Islet precursor cell (in vitro differentiated cells): ENCODE measurements around the gene NDUFS6.

Experiments
- DNase-seq: peaks from one replicate; pipeline ENCODE4 v3.0.0-alpha.2; 2018

Gene NDUFS6

DNA sequence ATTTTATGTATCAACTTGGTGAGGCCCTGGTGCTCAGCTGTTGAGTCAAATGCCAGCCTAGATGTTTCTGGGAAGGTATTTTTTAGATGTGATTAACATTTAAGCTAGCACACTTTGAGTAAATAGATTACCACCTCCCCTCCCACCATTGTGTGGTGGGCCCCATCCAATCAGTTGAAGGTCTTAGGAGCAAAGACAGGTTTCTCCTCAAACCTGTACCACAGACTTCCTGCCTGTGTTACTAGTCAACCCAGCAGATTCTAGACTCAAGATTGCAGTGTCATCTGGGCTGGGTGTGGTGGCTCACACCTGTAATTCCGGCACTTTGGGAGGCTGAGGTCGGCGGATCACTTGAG, 35.3 kb upstream of the NDUFS6 start:
- DNase-seq, result peak; percentile 21

GRCh38 chr5:1767524-1768282, 33.5 kb upstream of the NDUFS6 start:
- no peak for DNase-seq

DNA sequence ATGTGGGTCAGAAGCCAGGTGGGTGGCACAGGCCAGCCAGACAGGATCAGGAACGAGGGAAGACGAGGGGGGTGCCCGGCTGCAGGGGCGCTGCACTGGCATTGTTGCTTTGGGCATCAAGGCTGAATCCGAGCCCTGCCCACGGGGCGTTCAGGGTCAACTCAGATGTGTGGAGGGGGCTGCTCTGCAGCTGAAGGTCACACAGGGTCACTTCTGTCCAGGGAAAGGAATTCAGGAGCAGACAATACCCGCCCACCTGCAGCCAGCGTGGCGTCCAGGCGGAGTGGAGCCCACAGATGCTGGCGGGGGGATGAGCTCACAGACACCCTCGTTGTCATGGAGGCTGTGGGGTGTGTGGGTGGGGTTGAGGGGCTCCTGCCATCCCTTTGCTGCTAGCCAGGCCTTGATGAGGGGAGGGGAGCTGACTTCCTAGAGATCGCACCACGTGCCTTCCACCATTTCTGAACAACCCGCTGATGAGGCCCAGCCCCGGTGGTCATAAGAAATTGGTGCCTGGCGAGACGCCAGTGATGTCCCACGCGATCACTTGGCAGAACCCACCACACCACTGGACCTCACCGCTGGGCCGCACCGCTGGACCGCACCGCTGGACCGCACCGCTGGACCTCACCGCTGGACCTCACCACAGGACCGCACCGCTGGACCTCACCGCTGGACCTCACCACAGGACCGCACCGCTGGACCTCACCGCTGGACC, 32.8 kb upstream of the NDUFS6 start:
- DNase-seq, result no peak

GRCh38 chr5:1769017-1769640, 32.1 kb upstream of the NDUFS6 start:
- no peak for DNase-seq

- no peak for DNase-seq
Observed at GRCh38 chr5:1769752-1770442, 31.3 kb upstream of the NDUFS6 start.

DNA sequence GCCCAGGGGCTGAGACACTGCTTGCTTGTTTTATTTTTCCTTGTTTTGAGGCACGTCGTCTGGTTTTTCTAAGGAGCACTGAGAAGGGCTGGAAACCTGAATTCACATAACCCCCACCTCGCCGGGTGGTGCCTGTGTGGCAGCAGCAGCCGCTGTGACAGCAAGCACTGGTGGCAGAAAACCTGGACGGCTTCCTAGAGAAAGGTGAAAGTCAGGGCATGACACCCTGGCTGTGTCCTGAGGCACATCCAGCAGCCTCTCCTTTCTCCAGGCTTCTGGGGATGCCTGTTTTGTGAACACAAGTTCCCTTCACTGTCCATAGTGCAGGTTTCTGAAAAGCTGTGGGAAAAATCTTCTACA, 30.8 kb upstream of the NDUFS6 start:
- DNase-seq, result no peak

DNA sequence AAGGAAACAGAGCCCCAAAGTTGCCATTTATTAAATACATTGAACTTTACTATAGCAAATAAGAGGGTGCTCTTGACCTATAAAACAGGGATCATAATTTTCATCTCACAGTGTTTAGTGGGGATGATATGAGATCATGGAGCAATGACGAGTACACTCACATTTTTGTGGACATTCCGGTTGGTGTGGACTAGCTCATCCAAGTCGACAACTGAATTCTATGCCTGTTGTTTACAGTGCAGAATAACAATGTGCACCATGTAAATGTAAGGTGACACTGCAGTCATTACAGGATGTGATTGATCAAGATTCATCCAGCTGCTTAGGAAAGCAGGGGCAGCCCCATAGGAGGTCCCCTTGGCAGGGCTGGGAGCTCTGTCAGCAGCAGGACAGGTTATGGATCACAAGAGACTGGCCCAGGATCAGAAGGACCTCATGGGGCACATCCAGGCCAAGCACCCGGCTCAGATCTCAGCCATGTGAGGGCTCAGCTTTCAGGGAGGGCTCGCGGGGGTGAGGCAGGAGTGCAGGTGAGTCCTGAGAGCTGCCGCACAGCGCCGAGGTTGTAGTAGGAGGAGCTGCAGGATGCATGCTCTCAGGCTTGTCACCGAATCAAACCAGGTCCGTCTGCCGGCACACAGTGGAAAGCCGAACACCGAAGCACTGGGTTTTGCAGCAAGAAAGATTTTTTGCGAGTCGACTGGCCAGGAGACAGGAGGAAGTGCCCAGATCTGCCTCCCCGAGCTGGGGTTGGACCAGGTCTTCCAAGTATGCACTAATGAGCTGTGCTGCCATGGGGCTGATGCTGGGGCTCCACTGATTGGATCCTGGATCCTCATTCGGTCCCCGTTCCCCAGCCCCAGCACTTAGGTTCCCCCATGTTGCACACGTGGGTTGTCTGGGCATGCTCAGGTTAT, 29.8 kb upstream of the NDUFS6 start:
- no peak for DNase-seq

DNA sequence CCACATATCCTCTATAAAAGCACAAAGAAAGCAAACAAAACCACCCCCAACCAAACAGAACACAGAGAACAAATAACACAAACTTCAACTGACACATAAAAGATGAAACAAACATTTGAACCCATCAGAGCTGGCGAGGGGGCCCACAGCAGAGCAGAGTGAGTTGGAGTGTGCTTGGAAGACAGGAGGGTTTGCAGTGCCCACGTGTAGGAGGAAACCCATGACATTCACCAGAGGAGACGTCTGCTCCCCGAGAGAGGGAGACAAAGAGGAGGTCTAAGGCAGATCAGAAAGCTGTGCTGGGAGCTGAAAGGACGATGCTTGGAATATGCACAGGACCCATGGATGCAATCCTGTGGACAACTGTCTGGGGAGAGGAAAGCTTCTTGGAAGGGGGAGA, 28.6 kb upstream of the NDUFS6 start:
- DNase-seq, result no peak

GRCh38 chr5:1776831-1777230, 24.4 kb upstream of the NDUFS6 start:
- DNase-seq, result no peak

DNA sequence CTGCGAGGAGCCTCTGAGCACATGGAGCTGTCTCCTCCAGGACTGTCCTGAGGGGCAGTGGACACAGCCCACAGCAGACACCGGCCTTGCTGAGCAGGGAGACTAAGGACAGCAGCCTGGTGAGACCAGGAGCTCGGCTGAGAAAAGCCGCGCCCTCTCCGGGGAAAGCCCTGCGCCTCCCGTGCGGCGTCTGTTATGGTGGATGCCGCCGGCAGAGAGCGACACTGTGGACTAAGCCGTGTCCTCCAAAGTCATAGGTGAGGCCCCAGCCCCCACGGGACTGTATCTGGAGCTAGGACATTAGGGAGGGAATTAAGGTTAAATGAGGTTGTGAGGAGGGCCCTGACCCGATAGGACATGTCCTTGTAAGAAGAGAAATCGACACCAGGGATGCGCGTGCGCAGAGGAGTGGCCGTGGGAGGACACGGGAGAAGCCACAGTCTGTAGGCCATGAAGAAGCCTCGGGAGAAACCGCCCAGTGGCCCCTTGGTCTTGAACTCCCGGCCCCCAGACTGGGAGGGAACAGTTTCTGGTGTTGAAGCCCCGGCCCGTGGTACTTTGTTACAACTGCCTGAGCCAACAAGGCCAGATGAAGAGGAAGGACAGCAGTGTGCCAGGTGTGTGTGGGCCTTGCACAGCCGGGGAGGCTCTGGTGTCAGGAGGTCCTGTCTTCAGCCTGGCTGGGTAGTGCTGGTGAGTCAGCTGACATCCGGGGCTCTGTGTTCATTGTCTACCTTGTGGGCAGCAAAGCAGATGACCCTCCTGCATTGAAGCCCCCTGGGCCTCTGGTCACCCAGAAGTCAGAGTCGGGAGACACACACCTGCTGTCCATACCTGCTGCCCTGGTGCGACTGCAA, 23.7 kb upstream of the NDUFS6 start:
- no peak for DNase-seq

DNA sequence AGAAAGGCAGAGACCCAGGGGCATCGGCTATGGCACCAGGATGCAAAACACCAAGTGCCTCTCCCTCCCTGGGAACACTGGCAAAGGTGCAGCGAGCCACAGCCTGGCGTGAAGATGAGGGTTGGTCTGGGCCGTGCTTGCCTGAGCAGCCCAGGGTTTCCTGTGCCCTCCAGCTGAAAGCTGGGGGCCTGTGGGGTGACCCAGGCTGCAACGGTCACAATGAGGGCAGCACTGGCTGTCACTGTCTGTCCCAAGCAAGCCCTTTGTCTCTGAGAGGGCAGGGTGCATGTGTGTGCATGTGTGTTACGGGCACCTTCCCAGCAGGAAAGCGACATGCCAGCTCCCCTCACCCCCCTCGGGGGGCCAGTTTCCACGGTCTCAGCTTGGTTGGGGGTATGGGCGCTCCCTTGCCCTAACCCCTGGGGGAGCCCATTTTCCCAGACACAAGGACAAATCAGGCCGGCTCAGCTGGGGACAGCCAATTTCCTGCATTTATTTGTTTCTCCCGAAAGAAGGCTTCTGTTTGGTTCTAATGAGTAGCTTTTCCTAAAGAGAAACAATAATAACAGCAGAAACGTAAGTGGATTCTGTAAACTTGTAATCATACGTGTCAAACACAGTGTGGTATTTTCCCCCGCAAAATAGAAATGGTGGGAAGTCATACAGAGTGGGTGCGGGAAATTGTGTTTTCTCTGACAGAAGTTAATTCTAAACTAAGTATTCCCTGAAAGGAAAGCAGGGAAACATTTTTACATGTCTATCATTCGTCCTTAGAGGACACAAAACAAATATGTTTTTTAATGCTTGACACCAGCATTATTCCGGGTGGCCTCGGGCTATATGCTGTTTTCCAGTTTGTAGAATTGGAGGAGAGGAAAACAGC, 22.8 kb upstream of the NDUFS6 start:
- no peak for DNase-seq

DNA sequence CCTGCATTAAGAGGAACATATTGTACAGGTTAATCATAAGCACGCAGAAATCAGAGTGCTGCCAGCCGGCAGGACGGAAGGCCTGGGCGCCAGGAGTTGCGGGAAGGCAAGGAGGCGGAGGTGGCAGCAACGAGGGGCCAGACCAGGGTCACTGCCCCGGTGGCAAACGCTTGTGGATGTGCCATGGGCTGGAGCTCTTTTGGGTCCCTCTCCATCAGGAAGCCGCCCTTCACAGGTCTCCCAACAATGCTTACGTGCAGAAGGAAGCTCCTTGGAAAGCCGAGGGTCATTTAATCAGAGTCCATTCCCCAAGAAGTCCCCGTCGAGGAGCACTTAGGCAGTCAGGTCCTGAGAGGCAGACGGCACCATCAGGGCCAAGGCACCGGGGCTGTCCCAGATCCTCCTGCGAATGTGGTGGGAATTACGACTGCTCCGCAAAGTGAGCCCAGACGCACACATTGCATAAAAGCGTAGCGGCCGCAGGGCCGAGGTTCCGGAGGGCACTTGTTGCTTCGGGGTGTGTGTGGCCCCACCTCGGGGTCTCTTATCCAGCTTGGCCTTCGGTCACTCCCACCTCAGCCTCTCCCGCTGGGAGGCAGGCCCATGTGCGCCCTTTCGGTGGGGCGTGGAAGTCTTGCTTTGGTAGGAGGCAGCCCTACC, 22.1 kb upstream of the NDUFS6 start:
- no peak for DNase-seq

GRCh38 chr5:1779782-1780613, 21.2 kb upstream of the NDUFS6 start:
- no peak for DNase-seq

- no peak for DNase-seq
Observed at GRCh38 chr5:1780614-1780930, 20.6 kb upstream of the NDUFS6 start.

- no peak for DNase-seq
Observed at GRCh38 chr5:1781107-1781506, 20.1 kb upstream of the NDUFS6 start.

GRCh38 chr5:1781726-1782384, 19.4 kb upstream of the NDUFS6 start:
- no peak for DNase-seq

- DNase-seq, result no peak
Observed at GRCh38 chr5:1782385-1783215, 18.6 kb upstream of the NDUFS6 start.

DNA sequence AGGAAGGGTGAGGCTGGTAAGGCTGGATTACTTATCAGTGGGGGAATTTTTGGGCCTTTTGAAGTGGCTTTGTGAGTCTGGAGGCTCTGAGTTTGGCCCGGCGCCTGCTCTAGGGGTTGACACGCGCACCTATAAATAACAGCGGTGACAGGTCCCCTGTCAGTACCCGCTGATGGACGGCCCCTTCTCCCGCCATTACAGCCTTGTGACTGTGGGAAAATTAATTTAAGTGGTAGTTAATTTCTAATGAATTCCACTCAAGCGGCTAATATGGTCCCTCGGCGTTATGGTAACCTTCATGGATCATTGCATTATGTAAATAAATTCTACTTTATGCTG, 18.0 kb upstream of the NDUFS6 start:
- no peak for DNase-seq
